OCI-LY7 (cell line): ENCODE data around the gene TAF8. TPM values are rescaled to one million over a fixed set of nuclear protein-coding genes. Genes with fewer than 3 reads are reported as not detected.

Source experiments
- BruUV-seq: library from RNA; stranded (reverse); fragments of 400-500 nt; replicated peaks from 2 replicates; lab custom pipeline; 2021; lab: Mats Ljungman, UMichigan
- CTCF ChIA-PET: fragments of 300-600 bp; sonication (Branson Sonifier 250); formaldehyde crosslinking; loops from one replicate; lab custom pipeline; 2022; ENCODE audit warnings: antibody characterized with exemption; ENCODE audit not compliant: unreplicated experiment; lab: Charles Lee
- POLR2A ChIA-PET: fragments of 300-600 bp; sonication (Branson Sonifier 250); formaldehyde crosslinking; loops from one replicate; lab custom pipeline; 2022; ENCODE audit warnings: antibody characterized with exemption; lab: Charles Lee
- DNase-seq: peaks from one replicate; pipeline ENCODE4 v3.0.0-alpha.2; 2015; ENCODE audit warnings: low spot score
- H2AFZ ChIP-seq: fragments of 200-600 bp; sonication (generic), shearing (Covaris generic); 2 replicates; pipeline ENCODE4 v1.6.1; 2014; ENCODE audit warnings: mild to moderate bottlenecking, antibody characterized with exemption, low read length, moderate library complexity
- H3K27ac ChIP-seq: fragments of 200-600 bp; sonication (generic); 2 replicates; pipeline ENCODE4 v1.5.1; 2014; ENCODE audit warnings: mixed run types, low read depth, mild to moderate bottlenecking, moderate library complexity, low read length, inconsistent platforms; ENCODE audit not compliant: poor library complexity, severe bottlenecking
- H3K36me3 ChIP-seq: fragments of 200-600 bp; sonication (generic); 2 replicates; pipeline ENCODE4 v1.6.1; 2014; ENCODE audit warnings: mild to moderate bottlenecking, antibody characterized with exemption, low read length, moderate library complexity, mixed read lengths; ENCODE audit not compliant: insufficient read depth
- H3K4me1 ChIP-seq: fragments of 200-600 bp; sonication (generic); 2 replicates; pipeline ENCODE4 v1.5.1; 2014; ENCODE audit warnings: mild to moderate bottlenecking, low read length; ENCODE audit not compliant: insufficient read depth, poor library complexity, severe bottlenecking
- H3K4me2 ChIP-seq: fragments of 200-600 bp; sonication (generic); 2 replicates; pipeline ENCODE4 v1.6.1; 2014; ENCODE audit warnings: mild to moderate bottlenecking, low read length
- H3K4me3 ChIP-seq: fragments of 200-600 bp; sonication (generic); 2 replicates; pipeline ENCODE4 v1.5.1; 2014; ENCODE audit warnings: mild to moderate bottlenecking, low read depth, low read length; ENCODE audit not compliant: poor library complexity, severe bottlenecking
- H3K79me2 ChIP-seq: fragments of 200-600 bp; sonication (generic); 2 replicates; pipeline ENCODE4 v1.6.1; 2016; ENCODE audit warnings: low read depth, mild to moderate bottlenecking, low read length, moderate library complexity, mixed read lengths; ENCODE audit not compliant: insufficient read depth
- H3K9me2 ChIP-seq: fragments of 200-600 bp; sonication (generic); 2 replicates; pipeline ENCODE4 v1.6.1; 2016; ENCODE audit warnings: mild to moderate bottlenecking, low read length, mixed read lengths; ENCODE audit not compliant: insufficient read depth
- H3K9me3 ChIP-seq: fragments of 200-600 bp; sonication (generic); 2 replicates; pipeline ENCODE4 v1.6.1; 2014; ENCODE audit warnings: mild to moderate bottlenecking, mixed run types, low read length, mixed read lengths
- H4K20me1 ChIP-seq: fragments of 200-600 bp; sonication (generic); 2 replicates; pipeline ENCODE4 v1.6.1; 2014; ENCODE audit warnings: mild to moderate bottlenecking, antibody characterized with exemption, low read length, moderate library complexity, mixed read lengths; ENCODE audit not compliant: insufficient read depth
- EZH2phosphoT487 ChIP-seq: fragments of 200-600 bp; sonication (generic); IDR thresholded peaks from 2 replicates; pipeline ENCODE4 v1.6.1; 2018; ENCODE audit warnings: low read depth, borderline replicate concordance, mild to moderate bottlenecking, mixed run types, antibody characterized with exemption, low read length, moderate library complexity, mixed read lengths
- intact Hi-C: fragments of 100-400 bp; cut with micrococcal nuclease; formaldehyde crosslinking; loops from one replicate; pipeline ENCODE4 v1.10.0; 2022; ENCODE audit not compliant: unreplicated experiment
- total RNA-seq, 2 experiments: library from RNA; depleted of rRNA in 1 of 2; stranded (reverse); fragments of >200 nt in 1 of 2; shearing (Covaris generic) in 1 of 2; gene quantifications; 2 replicates each; pipeline ENCODE4 v1.2.3, GENCODE V29; 2014 to 2022
- TF ChIP-seq, protein P1 (sequence below): fragments of 200-600 bp; sonication (generic); conservative IDR thresholded peaks from 2 replicates; pipeline ENCODE4 v1.5.1; 2014; ENCODE audit warnings: mild to moderate bottlenecking, antibody characterized with exemption, low read length, moderate library complexity, mixed read lengths

Gene TAF8
- total RNA-seq, 2 experiments from 2014 or later = 35.1 to 47.8 TPM

DNA sequence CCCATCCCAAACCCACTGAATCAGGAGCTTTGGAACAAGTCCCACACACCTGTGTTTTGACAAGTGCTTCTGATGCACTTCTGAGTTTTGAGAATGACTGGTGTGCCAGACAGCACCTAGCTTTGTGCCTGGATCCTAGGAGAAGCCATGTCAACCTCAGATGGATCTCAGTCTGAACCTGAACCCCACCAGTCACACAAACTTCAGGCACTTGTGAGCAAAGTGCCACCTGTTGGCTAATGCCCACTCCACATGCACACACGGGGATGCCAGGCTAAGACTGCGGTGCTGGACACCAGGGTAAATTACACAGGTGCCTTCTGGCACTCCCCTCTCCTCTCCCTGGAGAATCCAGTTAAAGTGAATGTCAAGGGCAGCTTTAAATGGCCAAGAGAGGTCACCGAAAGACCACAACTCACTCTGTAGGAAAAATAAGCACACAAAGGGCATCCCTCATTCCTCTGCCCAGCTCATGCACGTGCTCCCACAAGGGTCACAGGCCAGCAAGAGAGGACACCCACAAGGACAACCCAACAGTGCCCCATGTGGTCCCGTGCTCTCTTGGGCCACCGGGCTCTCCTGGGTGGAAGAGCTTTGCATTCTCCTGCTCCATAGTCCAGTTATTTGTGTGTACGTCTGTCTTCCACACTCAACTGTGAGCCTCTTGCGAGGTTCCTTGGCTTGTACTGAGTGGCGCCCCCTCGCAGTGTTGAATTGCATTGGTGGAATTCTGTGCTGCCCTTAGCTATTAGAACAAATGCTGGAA, 45.6 kb downstream of the TAF8 start:
- H3K27ac ChIP-seq = no peak overlapping the region
- POLR2A ChIA-PET = no interaction called here
- H3K9me3 ChIP-seq = no peaks in the 10 kb centered on the region
- TF ChIP-seq EZH2phosphoT487 = no peak
- TF ChIP-seq, protein P1, sequence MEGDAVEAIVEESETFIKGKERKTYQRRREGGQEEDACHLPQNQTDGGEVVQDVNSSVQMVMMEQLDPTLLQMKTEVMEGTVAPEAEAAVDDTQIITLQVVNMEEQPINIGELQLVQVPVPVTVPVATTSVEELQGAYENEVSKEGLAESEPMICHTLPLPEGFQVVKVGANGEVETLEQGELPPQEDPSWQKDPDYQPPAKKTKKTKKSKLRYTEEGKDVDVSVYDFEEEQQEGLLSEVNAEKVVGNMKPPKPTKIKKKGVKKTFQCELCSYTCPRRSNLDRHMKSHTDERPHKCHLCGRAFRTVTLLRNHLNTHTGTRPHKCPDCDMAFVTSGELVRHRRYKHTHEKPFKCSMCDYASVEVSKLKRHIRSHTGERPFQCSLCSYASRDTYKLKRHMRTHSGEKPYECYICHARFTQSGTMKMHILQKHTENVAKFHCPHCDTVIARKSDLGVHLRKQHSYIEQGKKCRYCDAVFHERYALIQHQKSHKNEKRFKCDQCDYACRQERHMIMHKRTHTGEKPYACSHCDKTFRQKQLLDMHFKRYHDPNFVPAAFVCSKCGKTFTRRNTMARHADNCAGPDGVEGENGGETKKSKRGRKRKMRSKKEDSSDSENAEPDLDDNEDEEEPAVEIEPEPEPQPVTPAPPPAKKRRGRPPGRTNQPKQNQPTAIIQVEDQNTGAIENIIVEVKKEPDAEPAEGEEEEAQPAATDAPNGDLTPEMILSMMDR = peak; percentile 38
- H2AFZ ChIP-seq = no peak overlapping the region
- H3K4me1 ChIP-seq = no peaks in the 10 kb centered on the region
- no peak for DNase-seq
- no peaks in the 10 kb centered on the region for H4K20me1 ChIP-seq
- H3K36me3 ChIP-seq = no peaks in the 10 kb centered on the region
- intact Hi-C loops = no loop called here
- no peaks in the 10 kb centered on the region for H3K79me2 ChIP-seq
- no peak overlapping the region for H3K4me2 ChIP-seq
- no peaks in the 10 kb centered on the region for H3K9me2 ChIP-seq
- no TSS peak for BruUV-seq
- CTCF ChIA-PET = interaction anchor here (0.5 kb wide), 1 partner anchor 128 kb away, joined by 4 read pairs; no protein-coding TSS in a partner anchor
- no peak overlapping the region for H3K4me3 ChIP-seq

DNA sequence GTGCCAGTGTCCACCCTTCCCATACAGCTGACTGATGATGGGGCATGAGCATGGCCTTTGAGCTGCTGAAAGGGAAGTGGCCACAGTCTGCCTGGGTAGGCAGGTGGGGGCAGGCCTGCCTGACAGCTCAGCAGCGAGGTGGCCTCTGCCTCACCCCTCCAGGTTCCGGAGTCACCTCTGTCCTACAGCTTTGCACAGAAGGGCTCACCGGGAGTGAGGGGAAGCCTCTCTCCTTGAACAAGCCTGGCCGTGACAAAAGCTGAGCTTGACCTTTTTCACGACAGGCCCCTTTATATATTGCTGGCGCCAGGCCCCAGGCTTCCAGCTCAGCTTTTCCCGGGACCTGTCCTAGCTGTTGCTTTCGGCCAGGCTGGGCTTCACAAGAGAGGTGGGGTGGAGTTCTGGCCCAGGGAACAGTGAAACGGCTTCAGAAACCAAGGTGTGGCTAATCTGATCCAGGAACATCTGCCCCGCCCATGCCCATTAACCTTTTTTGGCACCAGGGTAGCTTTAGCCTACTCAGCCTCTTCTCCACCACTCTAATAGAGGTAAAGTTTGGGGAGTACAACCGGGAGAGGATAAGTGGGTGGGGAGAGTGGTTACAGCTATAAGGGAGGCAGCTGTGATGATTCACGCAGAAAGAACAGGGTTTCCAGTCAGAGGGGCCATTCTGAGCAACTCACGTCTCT, 49.2 kb downstream of the TAF8 start:
- no peak for DNase-seq
- Histone ChIP-seq H3K9me3 (no peaks in the 10 kb centered on the region), H3K9me2 (no peaks in the 10 kb centered on the region), H2AFZ (no peak overlapping the region), H3K4me1 (peaks cover 4% of the 10 kb centered on the region), H3K79me2 (no peaks in the 10 kb centered on the region), H3K27ac (no peak overlapping the region), H3K36me3 (no peaks in the 10 kb centered on the region), H3K4me2 (no peak overlapping the region), H3K4me3 (no peak overlapping the region), H4K20me1 (no peaks in the 10 kb centered on the region)
- no TSS peak for BruUV-seq
- intact Hi-C loops = no loop called here
- CTCF ChIA-PET = interaction anchor here (0.6 kb wide), 1 partner anchor 27 kb away, joined by 4 read pairs; no protein-coding TSS in a partner anchor
- no peak for TF ChIP-seq EZH2phosphoT487
- TF ChIP-seq, protein P1 = no peak
- POLR2A ChIA-PET = no interaction called here
